DOHH2 (cell line): Measurements from ENCODE around the gene NRXN3.

Experiments used
- H3F3A ChIP-seq: fragments of 200-600 bp; sonication (generic), shearing (Covaris generic); 2 replicates; pipeline ENCODE4 v1.6.0; 2016; ENCODE audit warnings: antibody characterized with exemption, mild to moderate bottlenecking; ENCODE audit not compliant: control insufficient read depth, insufficient read depth
- H3K27ac ChIP-seq: fragments of 200-600 bp; sonication (generic); 2 replicates; pipeline ENCODE4 v1.5.1; 2014; ENCODE audit warnings: low read depth, mild to moderate bottlenecking, low read length, moderate library complexity
- H3K27me3 ChIP-seq: fragments of 200-600 bp; sonication (generic); 2 replicates; pipeline ENCODE4 v1.6.1; 2014; ENCODE audit warnings: mild to moderate bottlenecking, low read length, mixed read lengths; ENCODE audit not compliant: control insufficient read depth
- H3K36me3 ChIP-seq: fragments of 200-600 bp; sonication (generic); 2 replicates; pipeline ENCODE4 v1.6.1; 2014; ENCODE audit warnings: mild to moderate bottlenecking, low read length, moderate library complexity, mixed read lengths; ENCODE audit not compliant: control insufficient read depth
- H3K4me1 ChIP-seq: fragments of 200-600 bp; sonication (generic); 2 replicates; pipeline ENCODE4 v1.6.1; 2014; ENCODE audit warnings: mild to moderate bottlenecking, low read length, mixed read lengths; ENCODE audit not compliant: control insufficient read depth
- H3K4me2 ChIP-seq: fragments of 200-600 bp; sonication (generic); 2 replicates; pipeline ENCODE4 v1.6.0; 2014; ENCODE audit warnings: mild to moderate bottlenecking, low read length, moderate library complexity
- H3K4me3 ChIP-seq: fragments of 200-600 bp; sonication (generic); 2 replicates; pipeline ENCODE4 v1.5.1; 2014; ENCODE audit warnings: mild to moderate bottlenecking, low read length, mixed read lengths
- H3K79me2 ChIP-seq: fragments of 200-600 bp; sonication (generic); 2 replicates; pipeline ENCODE4 v1.6.1; 2014; ENCODE audit warnings: mild to moderate bottlenecking, low read length, mixed read lengths; ENCODE audit not compliant: control insufficient read depth
- H3K9me2 ChIP-seq: fragments of 200-600 bp; sonication (generic); replicated peaks from 2 replicates; pipeline ENCODE4 v1.6.1; 2014; ENCODE audit warnings: mild to moderate bottlenecking, low read length, mixed read lengths; ENCODE audit not compliant: control insufficient read depth
- H3K9me3 ChIP-seq: fragments of 200-600 bp; sonication (generic); 2 replicates; pipeline ENCODE4 v1.6.1; 2014; ENCODE audit warnings: antibody characterized with exemption, low read length, mixed read lengths; ENCODE audit not compliant: control insufficient read depth, insufficient read depth
- H4K20me1 ChIP-seq: fragments of 200-600 bp; sonication (generic); 2 replicates; pipeline ENCODE4 v1.6.0; 2014; ENCODE audit warnings: low read depth, mild to moderate bottlenecking, antibody characterized with exemption, low read length, moderate library complexity; ENCODE audit not compliant: control insufficient read depth, insufficient read depth
- EZH2phosphoT487 ChIP-seq: fragments of 200-600 bp; sonication (generic); IDR thresholded peaks from 2 replicates; pipeline ENCODE4 v1.6.1; 2017; ENCODE audit warnings: borderline replicate concordance, mild to moderate bottlenecking, antibody characterized with exemption, low read length, moderate library complexity, mixed read lengths
- TF ChIP-seq, protein P1 (sequence below): fragments of 200-600 bp; sonication (generic); IDR thresholded peaks from one replicate; pipeline ENCODE4 v1.5.1; 2014; ENCODE audit warnings: antibody characterized with exemption, mild to moderate bottlenecking, low read depth, low read length; ENCODE audit not compliant: poor library complexity, severe bottlenecking

NRXN3 gene

DNA sequence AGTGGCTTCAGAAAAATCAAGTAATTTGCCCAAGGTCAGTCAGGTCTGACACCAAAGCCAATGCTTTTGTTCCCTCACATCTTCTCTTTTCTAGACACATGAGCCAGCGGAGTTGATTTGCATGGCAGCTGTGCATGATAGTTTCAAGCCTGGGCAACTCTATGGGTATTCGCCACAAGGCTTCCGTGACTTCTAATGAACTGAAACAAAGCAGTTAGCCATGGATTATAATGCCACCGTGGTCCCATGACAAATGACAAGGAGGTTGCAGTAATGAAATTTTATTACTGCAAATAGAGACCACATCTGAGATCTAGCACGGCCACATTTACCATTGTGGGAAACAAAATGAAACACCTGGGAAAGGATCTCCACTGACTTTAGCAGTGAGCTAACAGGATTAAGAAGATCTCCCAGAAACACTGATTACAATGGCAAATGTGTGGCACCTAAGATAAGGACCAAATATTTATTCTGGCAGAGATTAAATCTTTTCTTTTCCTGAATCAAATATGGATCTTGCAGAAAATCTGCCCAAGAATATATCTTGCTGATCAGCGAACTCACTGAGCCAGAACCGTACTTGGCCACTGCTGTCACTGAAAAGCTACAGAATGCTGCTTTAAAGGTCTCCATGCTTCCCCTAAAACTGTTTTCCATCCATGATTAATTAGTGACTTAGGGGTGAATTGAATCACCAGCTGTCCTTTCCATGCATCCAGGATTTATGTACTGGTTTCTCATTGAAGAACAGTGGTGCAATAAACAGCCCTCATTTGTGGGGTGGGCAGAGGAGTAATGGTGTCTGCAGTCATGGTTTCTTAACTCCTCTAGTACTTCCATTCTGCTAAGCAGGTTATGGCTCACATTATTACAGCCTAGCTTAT lies 1490.1 kb downstream of the NRXN3 start:
- TF ChIP-seq EZH2phosphoT487, result no peak
- TF ChIP-seq, protein P1, sequence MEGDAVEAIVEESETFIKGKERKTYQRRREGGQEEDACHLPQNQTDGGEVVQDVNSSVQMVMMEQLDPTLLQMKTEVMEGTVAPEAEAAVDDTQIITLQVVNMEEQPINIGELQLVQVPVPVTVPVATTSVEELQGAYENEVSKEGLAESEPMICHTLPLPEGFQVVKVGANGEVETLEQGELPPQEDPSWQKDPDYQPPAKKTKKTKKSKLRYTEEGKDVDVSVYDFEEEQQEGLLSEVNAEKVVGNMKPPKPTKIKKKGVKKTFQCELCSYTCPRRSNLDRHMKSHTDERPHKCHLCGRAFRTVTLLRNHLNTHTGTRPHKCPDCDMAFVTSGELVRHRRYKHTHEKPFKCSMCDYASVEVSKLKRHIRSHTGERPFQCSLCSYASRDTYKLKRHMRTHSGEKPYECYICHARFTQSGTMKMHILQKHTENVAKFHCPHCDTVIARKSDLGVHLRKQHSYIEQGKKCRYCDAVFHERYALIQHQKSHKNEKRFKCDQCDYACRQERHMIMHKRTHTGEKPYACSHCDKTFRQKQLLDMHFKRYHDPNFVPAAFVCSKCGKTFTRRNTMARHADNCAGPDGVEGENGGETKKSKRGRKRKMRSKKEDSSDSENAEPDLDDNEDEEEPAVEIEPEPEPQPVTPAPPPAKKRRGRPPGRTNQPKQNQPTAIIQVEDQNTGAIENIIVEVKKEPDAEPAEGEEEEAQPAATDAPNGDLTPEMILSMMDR, result no peak
- no peaks in the 10 kb centered on the region for H3K9me3 ChIP-seq
- no peaks in the 10 kb centered on the region for H3K9me2 ChIP-seq
- no peak overlapping the region for H3K27ac ChIP-seq
- no peaks in the 10 kb centered on the region for H3K79me2 ChIP-seq
- H3K27me3 ChIP-seq, result no peaks in the 10 kb centered on the region
- H3K4me1 ChIP-seq, result no peaks in the 10 kb centered on the region
- no peaks in the 10 kb centered on the region for H4K20me1 ChIP-seq
- H3K36me3 ChIP-seq, result no peaks in the 10 kb centered on the region
- no peaks in the 10 kb centered on the region for H3F3A ChIP-seq
- no peak overlapping the region for H3K4me2 ChIP-seq
- H3K4me3 ChIP-seq, result no peak overlapping the region

DNA sequence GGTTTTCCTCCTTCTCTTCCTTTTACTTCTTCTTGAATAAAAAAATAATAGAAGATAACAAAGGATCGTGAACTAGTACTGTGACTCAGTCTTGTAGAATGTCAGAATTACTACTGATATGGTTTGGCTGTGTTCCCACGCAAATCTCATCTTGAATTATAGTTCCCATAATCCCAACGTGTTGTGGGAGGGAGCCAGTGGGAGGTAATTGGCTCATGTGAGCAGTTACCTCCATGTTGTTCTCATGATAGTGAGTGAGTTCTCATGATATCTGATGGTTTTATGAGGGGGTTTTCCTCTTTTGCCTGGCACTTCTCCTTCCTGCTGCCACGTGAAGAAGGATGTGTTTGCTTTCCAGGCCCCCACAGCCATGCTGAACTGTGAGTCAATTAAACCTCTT lies 1491.6 kb downstream of the NRXN3 start:
- no peak overlapping the region for H3K4me3 ChIP-seq
- no peaks in the 10 kb centered on the region for H3F3A ChIP-seq
- H3K4me1 ChIP-seq, result no peaks in the 10 kb centered on the region
- H3K9me3 ChIP-seq, result no peaks in the 10 kb centered on the region
- no peaks in the 10 kb centered on the region for H3K36me3 ChIP-seq
- no peaks in the 10 kb centered on the region for H3K9me2 ChIP-seq
- H3K27ac ChIP-seq, result no peak overlapping the region
- H4K20me1 ChIP-seq, result no peaks in the 10 kb centered on the region
- no peak overlapping the region for H3K4me2 ChIP-seq
- TF ChIP-seq, protein P1, result no peak
- no peak for TF ChIP-seq EZH2phosphoT487
- H3K27me3 ChIP-seq, result no peaks in the 10 kb centered on the region
- no peaks in the 10 kb centered on the region for H3K79me2 ChIP-seq

DNA sequence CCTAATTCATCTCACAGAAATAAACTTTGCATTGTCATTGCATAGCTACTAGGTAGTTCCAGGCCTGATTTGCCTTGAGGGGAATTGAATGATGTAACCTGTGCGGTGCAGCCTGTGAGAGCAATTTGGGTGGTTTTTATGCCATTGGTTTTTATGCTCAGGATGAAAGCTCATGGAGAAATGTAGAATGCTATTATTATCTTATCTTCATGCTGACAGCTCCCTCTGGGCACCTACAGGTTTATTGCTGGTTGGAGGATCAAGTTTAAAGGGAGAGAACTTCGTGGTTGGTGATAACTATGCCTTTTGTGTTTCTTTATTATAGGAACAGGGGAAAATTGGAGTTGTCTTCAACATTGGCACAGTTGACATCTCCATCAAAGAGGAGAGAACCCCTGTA lies 1493.3 kb downstream of the NRXN3 start:
- Histone ChIP-seq H3K9me2 (no peaks in the 10 kb centered on the region), H3F3A (no peaks in the 10 kb centered on the region), H3K27ac (no peak overlapping the region), H3K36me3 (no peaks in the 10 kb centered on the region), H3K79me2 (no peaks in the 10 kb centered on the region), H3K4me3 (no peak overlapping the region), H3K4me1 (no peaks in the 10 kb centered on the region), H3K4me2 (no peak overlapping the region), H3K9me3 (no peaks in the 10 kb centered on the region), H4K20me1 (no peaks in the 10 kb centered on the region), H3K27me3 (no peaks in the 10 kb centered on the region)
- TF ChIP-seq, protein P1, result no peak
- TF ChIP-seq EZH2phosphoT487, result no peak
